Retina (tissue), 1 donor: Measurements from ENCODE around the gene ENTPD8.
A peak's percentile ranks its signal among the peaks of the same experiment; 100 is the strongest.
"Not testable (repeated sequence)": the region's sequence is repeated elsewhere in the genome, so short reads cannot be mapped to it uniquely, and the experiment has no call there.

Experiments
- DNase-seq: peaks from one replicate; pipeline ENCODE4 v3.0.0-alpha.2; 2016

ENTPD8 gene

GRCh38 chr9:137457406-137458193 lies 16.4 kb upstream of the ENTPD8 start:
- DNase-seq = no peak

GRCh38 chr9:137456864-137457405 lies 15.8 kb upstream of the ENTPD8 start:
- no peak for DNase-seq

- DNase-seq = no peak
These were observed 15.1 kb upstream of the ENTPD8 start for GRCh38 chr9:137456061-137456863.

GRCh38 chr9:137455359-137455991 lies 14.3 kb upstream of the ENTPD8 start:
- DNase-seq = no peak

GRCh38 chr9:137454597-137455358 lies 13.6 kb upstream of the ENTPD8 start:
- no peak for DNase-seq

- DNase-seq = peak; percentile 54
These were observed 13.0 kb upstream of the ENTPD8 start for GRCh38 chr9:137454145-137454596.

- peak; percentile 74 for DNase-seq
These were observed 12.5 kb upstream of the ENTPD8 start for GRCh38 chr9:137453643-137454081.

- DNase-seq = peak; percentile 39
These were observed 11.8 kb upstream of the ENTPD8 start for GRCh38 chr9:137452761-137453642.

- no peak for DNase-seq
These were observed 11.0 kb upstream of the ENTPD8 start for GRCh38 chr9:137452006-137452760.

- DNase-seq = not testable (repeated sequence)
These were observed 10.3 kb upstream of the ENTPD8 start for GRCh38 chr9:137451264-137452005.

- not testable (repeated sequence) for DNase-seq
These were observed 9.5 kb upstream of the ENTPD8 start for GRCh38 chr9:137450539-137451222.

GRCh38 chr9:137449931-137450538 lies 8.9 kb upstream of the ENTPD8 start:
- no peak for DNase-seq

GRCh38 chr9:137449081-137449844 lies 8.1 kb upstream of the ENTPD8 start:
- no peak for DNase-seq

GRCh38 chr9:137448602-137448962 lies 7.4 kb upstream of the ENTPD8 start:
- no peak for DNase-seq

GRCh38 chr9:137447722-137448601 lies 6.8 kb upstream of the ENTPD8 start:
- no peak for DNase-seq

GRCh38 chr9:137446851-137447471 lies 5.8 kb upstream of the ENTPD8 start:
- DNase-seq = no peak
